ENCODE measurements around the gene CTSC.

The CTSC gene

GRCh38 chr11:88301488-88302140, 35.9 kb downstream of the CTSC start:
- no peak for DNase-seq (ENCODE audit: low read depth)
- H3K4me3 ChIP-seq (ENCODE audit: low read length): no peak overlapping the region
- no peak for TF ChIP-seq CTCF (IDR thresholded peaks at IDR 0.05; ENCODE audit: insufficient read depth, low read depth, low read length, missing control alignments)

- no peak for TF ChIP-seq CTCF (IDR thresholded peaks at IDR 0.05; ENCODE audit: insufficient read depth, low read depth, low read length, missing control alignments)
- no peak overlapping the region for H3K4me3 ChIP-seq (ENCODE audit: low read length)
- DNase-seq (ENCODE audit: low read depth): no peak
These were observed 36.5 kb downstream of the CTSC start for GRCh38 chr11:88300888-88301487.

- TF ChIP-seq CTCF (IDR thresholded peaks at IDR 0.05; ENCODE audit: insufficient read depth, low read depth, low read length, missing control alignments): no peak
- H3K4me3 ChIP-seq (ENCODE audit: low read length): no peak overlapping the region
- DNase-seq (ENCODE audit: low read depth): no peak
These were observed 39.7 kb downstream of the CTSC start for GRCh38 chr11:88297863-88298262.

GRCh38 chr11:88297421-88297820, 40.1 kb downstream of the CTSC start:
- no peak overlapping the region for H3K4me3 ChIP-seq (ENCODE audit: low read length)
- DNase-seq (ENCODE audit: low read depth): no peak
- TF ChIP-seq CTCF (IDR thresholded peaks at IDR 0.05; ENCODE audit: insufficient read depth, low read depth, low read length, missing control alignments): no peak

- H3K4me3 ChIP-seq (ENCODE audit: low read length): no peak overlapping the region
- no peak for DNase-seq (ENCODE audit: low read depth)
- no peak for TF ChIP-seq CTCF (IDR thresholded peaks at IDR 0.05; ENCODE audit: insufficient read depth, low read depth, low read length, missing control alignments)
These were observed 42.5 kb downstream of the CTSC start for GRCh38 chr11:88295028-88295427.

GRCh38 chr11:88293931-88294330, 43.6 kb downstream of the CTSC start:
- no peak for TF ChIP-seq CTCF (IDR thresholded peaks at IDR 0.05; ENCODE audit: insufficient read depth, low read depth, low read length, missing control alignments)
- DNase-seq (ENCODE audit: low read depth): no peak

More at GRCh38 chr11:88293931-88294330, 43.6 kb downstream of the CTSC start:
- H3K4me3 ChIP-seq (ENCODE audit: low read length): no peak overlapping the region
